ENCODE data around the gene ADGRD1.

The ADGRD1 gene

GRCh38 chr12:131094831-131095805 is 141.4 kb downstream of the ADGRD1 start:
- Histone ChIP-seq H3K9me3 (ENCODE audit: control insufficient read depth, insufficient read depth, low read length) (no peaks in the 10 kb centered on the region), H3F3A (ENCODE audit: control insufficient read depth, insufficient read depth) (no peaks in the 10 kb centered on the region), H3K9me2 (replicated peaks; ENCODE audit: control insufficient read depth, low read length) (no peaks in the 10 kb centered on the region), H3K27ac (ENCODE audit: low read depth, low read length) (no peak overlapping the region), H3K36me3 (ENCODE audit: control insufficient read depth, low read length) (no peaks in the 10 kb centered on the region), H3K4me2 (ENCODE audit: low read length) (no peak overlapping the region), H3K4me1 (ENCODE audit: control insufficient read depth, low read length) (no peaks in the 10 kb centered on the region), H3K4me3 (ENCODE audit: low read length) (no peak overlapping the region), H3K27me3 (ENCODE audit: control insufficient read depth, low read length) (no peaks in the 10 kb centered on the region), H3K79me2 (ENCODE audit: control insufficient read depth, low read length) (no peaks in the 10 kb centered on the region), H4K20me1 (ENCODE audit: control insufficient read depth, insufficient read depth, low read depth, low read length) (no peaks in the 10 kb centered on the region)
- no peak for TF ChIP-seq EZH2phosphoT487 (IDR thresholded peaks at IDR 0.05; ENCODE audit: borderline replicate concordance, low read length)
- TF ChIP-seq, protein P1, sequence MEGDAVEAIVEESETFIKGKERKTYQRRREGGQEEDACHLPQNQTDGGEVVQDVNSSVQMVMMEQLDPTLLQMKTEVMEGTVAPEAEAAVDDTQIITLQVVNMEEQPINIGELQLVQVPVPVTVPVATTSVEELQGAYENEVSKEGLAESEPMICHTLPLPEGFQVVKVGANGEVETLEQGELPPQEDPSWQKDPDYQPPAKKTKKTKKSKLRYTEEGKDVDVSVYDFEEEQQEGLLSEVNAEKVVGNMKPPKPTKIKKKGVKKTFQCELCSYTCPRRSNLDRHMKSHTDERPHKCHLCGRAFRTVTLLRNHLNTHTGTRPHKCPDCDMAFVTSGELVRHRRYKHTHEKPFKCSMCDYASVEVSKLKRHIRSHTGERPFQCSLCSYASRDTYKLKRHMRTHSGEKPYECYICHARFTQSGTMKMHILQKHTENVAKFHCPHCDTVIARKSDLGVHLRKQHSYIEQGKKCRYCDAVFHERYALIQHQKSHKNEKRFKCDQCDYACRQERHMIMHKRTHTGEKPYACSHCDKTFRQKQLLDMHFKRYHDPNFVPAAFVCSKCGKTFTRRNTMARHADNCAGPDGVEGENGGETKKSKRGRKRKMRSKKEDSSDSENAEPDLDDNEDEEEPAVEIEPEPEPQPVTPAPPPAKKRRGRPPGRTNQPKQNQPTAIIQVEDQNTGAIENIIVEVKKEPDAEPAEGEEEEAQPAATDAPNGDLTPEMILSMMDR (IDR thresholded peaks at IDR 0.05; ENCODE audit: low read depth, low read length, poor library complexity, severe bottlenecking), result no peak

DNA sequence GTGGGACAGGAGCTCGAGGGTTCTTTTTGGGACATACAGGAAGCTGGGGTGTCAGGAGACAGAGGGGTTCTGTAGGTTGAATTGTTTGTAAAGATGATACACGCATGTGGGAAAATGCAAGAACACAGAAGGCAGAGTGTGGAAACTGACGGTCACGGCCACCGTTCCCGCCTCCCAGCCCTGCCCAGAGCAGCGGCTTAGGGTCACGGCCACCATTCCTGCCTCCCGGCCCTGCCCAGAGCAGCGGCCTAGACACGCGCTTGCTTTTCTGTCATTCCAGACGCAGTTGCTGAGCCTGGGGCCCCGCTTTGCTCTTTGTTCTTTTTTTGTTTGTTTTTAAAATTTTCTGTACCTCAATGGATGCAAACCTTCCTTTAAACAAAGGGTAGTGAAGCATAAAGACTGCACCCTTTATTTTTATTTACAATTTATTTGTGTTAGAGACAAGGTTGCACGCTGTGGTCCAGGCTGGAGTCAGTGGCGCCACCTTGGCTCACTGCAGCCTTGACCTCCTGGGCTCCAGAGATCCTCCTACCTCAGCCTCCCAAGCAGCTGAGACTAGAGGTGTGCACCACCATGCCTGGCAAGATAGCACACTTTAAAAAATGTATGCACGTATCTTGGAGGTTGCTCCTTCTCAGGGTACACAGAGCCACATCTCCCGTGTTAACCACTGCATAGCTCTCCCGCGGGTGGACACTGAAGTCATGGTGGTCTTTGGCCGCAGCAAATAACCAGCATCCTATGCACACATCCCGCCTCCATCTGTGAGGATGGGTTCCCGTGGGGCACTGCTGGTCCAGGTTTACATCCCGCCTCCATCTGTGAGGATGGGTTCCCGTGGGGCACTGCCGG is 142.3 kb downstream of the ADGRD1 start:
- H3K27ac ChIP-seq (ENCODE audit: low read depth, low read length), result no peak overlapping the region
- H3F3A ChIP-seq (ENCODE audit: control insufficient read depth, insufficient read depth), result no peaks in the 10 kb centered on the region
- no peaks in the 10 kb centered on the region for H4K20me1 ChIP-seq (ENCODE audit: control insufficient read depth, insufficient read depth, low read depth, low read length)
- H3K4me1 ChIP-seq (ENCODE audit: control insufficient read depth, low read length), result no peaks in the 10 kb centered on the region
- no peaks in the 10 kb centered on the region for H3K9me3 ChIP-seq (ENCODE audit: control insufficient read depth, insufficient read depth, low read length)
- no peaks in the 10 kb centered on the region for H3K79me2 ChIP-seq (ENCODE audit: control insufficient read depth, low read length)
- H3K4me3 ChIP-seq (ENCODE audit: low read length), result no peak overlapping the region
- TF ChIP-seq, protein P1 (IDR thresholded peaks at IDR 0.05; ENCODE audit: low read depth, low read length, poor library complexity, severe bottlenecking), result no peak
- TF ChIP-seq EZH2phosphoT487 (IDR thresholded peaks at IDR 0.05; ENCODE audit: borderline replicate concordance, low read length), result no peak
- H3K9me2 ChIP-seq (replicated peaks; ENCODE audit: control insufficient read depth, low read length), result no peaks in the 10 kb centered on the region
- no peaks in the 10 kb centered on the region for H3K36me3 ChIP-seq (ENCODE audit: control insufficient read depth, low read length)
- no peak overlapping the region for H3K4me2 ChIP-seq (ENCODE audit: low read length)
- no peaks in the 10 kb centered on the region for H3K27me3 ChIP-seq (ENCODE audit: control insufficient read depth, low read length)

GRCh38 chr12:131096681-131097181 is 143.0 kb downstream of the ADGRD1 start:
- Histone ChIP-seq H3K4me2 (ENCODE audit: low read length) (no peak overlapping the region), H3K4me1 (ENCODE audit: control insufficient read depth, low read length) (peaks cover 4% of the 10 kb centered on the region), H3K9me3 (ENCODE audit: control insufficient read depth, insufficient read depth, low read length) (no peaks in the 10 kb centered on the region), H3K27ac (ENCODE audit: low read depth, low read length) (no peak overlapping the region), H3F3A (ENCODE audit: control insufficient read depth, insufficient read depth) (no peaks in the 10 kb centered on the region; the same call in 1 of the 2 replicates), H3K36me3 (ENCODE audit: control insufficient read depth, low read length) (no peaks in the 10 kb centered on the region), H4K20me1 (ENCODE audit: control insufficient read depth, insufficient read depth, low read depth, low read length) (no peaks in the 10 kb centered on the region), H3K79me2 (ENCODE audit: control insufficient read depth, low read length) (no peaks in the 10 kb centered on the region), H3K4me3 (ENCODE audit: low read length) (no peak overlapping the region), H3K9me2 (replicated peaks; ENCODE audit: control insufficient read depth, low read length) (no peaks in the 10 kb centered on the region), H3K27me3 (ENCODE audit: control insufficient read depth, low read length) (no peaks in the 10 kb centered on the region)
- TF ChIP-seq EZH2phosphoT487 (IDR thresholded peaks at IDR 0.05; ENCODE audit: borderline replicate concordance, low read length), result no peak
- TF ChIP-seq, protein P1 (IDR thresholded peaks at IDR 0.05; ENCODE audit: low read depth, low read length, poor library complexity, severe bottlenecking), result no peak
